Measurements from ENCODE around the gene ZNF467. TPM values are rescaled to one million over a fixed set of nuclear protein-coding genes. Genes with fewer than 3 reads are reported as not detected.

The ZNF467 gene
- total and polyA plus RNA-seq, 2 donors (not counting 3 experiments of a cell fraction or from before 2014, with no cell fraction given): 4.2 to 8.9 TPM

DNA sequence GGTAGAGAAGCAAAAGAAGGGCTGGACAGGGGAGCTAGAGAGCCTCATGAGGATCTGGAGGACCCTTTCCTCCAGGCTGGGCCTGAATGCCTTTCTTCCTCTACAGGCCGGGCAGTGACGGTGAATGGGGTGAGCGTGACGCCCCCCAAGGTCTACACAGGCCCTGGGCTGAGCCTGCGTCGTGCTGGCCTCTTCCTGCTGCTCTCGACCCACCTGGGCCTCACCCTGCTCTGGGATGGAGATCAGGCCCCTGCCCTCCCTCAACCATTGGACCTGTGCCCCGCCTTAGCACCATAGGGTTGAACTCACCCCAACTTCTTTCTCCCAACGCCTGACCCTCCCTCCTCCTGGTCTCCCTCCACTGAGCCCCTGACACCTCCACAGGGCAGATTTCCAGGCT, 12.6 kb upstream of the ZNF467 start:
- no peak overlapping the region for H3K4me3 ChIP-seq (replicated peaks in 1 of 3; ENCODE audit: insufficient read depth in 1 of 3, low read depth in 1 of 3, low read length in 3 of 3)
- dilution Hi-C loops (cut with MboI; ENCODE audit: extremely low pct_ligation_motif_present, low sequenced_read_pairs): no loop called here
- H3K4me1 ChIP-seq (ENCODE audit: control insufficient read depth, extremely low read depth, insufficient read depth, low read length): no peaks in the 10 kb centered on the region
- no TSS peak for BruUV-seq (replicated peaks)
- H3K9ac ChIP-seq (replicated peaks; ENCODE audit: extremely low read depth, insufficient read depth, low read length): no peak overlapping the region
- H3K79me2 ChIP-seq (ENCODE audit: control insufficient read depth, insufficient read depth, low read length): no peaks in the 10 kb centered on the region
- no peak for DNase-seq (ENCODE audit: low read depth, low spot score)
- H3K9me3 ChIP-seq (replicated peaks; ENCODE audit: control insufficient read depth, insufficient read depth, low read length): no peaks in the 10 kb centered on the region
- H3K36me3 ChIP-seq (ENCODE audit: control insufficient read depth in 2 of 2, extremely low read depth in 1 of 2, insufficient read depth in 2 of 2, low read length in 2 of 2): no peaks in the 10 kb centered on the region
- intact Hi-C loops (cut with micrococcal nuclease): no loop called here
- TF ChIP-seq FOS (IDR thresholded peaks at IDR 0.05; ENCODE audit: borderline replicate concordance, insufficient read depth, low read length): no peak
- TF ChIP-seq JUN (IDR thresholded peaks at IDR 0.05; ENCODE audit: borderline replicate concordance, insufficient read depth, insufficient read length, low read depth): no peak
- TF ChIP-seq POLR2AphosphoS5 (IDR thresholded peaks at IDR 0.05; ENCODE audit: insufficient read depth, low read depth, low read length): no peak
- CTCF ChIA-PET: interaction anchor here (1.3 kb wide), 1 partner anchor 44 kb away, joined by 3 read pairs; no protein-coding TSS in a partner anchor
- FAIRE-seq: no peak
- no peaks in the 10 kb centered on the region for H4K20me1 ChIP-seq (replicated peaks; ENCODE audit: control insufficient read depth, extremely low read depth, insufficient read depth, low read length)
- H3K27me3 ChIP-seq (ENCODE audit: control insufficient read depth in 2 of 2, insufficient read depth in 2 of 2, low read length in 2 of 2): peaks cover 4 to 10% of the 10 kb centered on the region in 2 experiments
- no peak overlapping the region for H3K4me2 ChIP-seq (ENCODE audit: insufficient read depth, low read length)
- POLR2A ChIA-PET: no interaction called here
- H2AFZ ChIP-seq (ENCODE audit: low read depth, low read length): no peak overlapping the region
- H3K9me1 ChIP-seq (replicated peaks; ENCODE audit: control insufficient read depth, extremely low read depth, insufficient read depth, low read length): no peaks in the 10 kb centered on the region
- H3K27ac ChIP-seq (ENCODE audit: insufficient read depth, low read depth, low read length): no peak overlapping the region

DNA sequence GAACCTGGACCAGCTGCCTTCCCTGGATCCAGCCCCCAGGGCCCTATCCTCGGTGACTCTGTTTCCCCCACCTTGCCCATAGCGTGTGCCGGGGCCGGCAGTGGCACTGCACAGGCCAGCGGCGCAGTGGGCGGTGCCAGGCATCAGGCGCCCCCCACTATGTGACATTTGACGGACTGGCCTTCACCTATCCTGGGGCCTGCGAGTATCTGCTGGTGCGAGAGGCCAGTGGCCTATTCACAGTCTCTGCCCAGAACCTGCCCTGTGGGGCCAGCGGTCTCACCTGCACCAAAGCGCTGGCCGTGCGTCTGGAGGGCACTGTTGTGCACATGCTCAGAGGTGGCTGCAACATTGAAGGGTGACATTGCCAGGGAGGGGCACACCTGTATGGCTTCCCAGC, 12.0 kb upstream of the ZNF467 start:
- Histone ChIP-seq H3K79me2 (ENCODE audit: control insufficient read depth, insufficient read depth, low read length) (no peaks in the 10 kb centered on the region), H3K27ac (ENCODE audit: insufficient read depth, low read depth, low read length) (no peak overlapping the region), H3K9ac (replicated peaks; ENCODE audit: extremely low read depth, insufficient read depth, low read length) (no peak overlapping the region), H2AFZ (ENCODE audit: low read depth, low read length) (no peak overlapping the region), H3K4me2 (ENCODE audit: insufficient read depth, low read length) (no peak overlapping the region), H3K9me1 (replicated peaks; ENCODE audit: control insufficient read depth, extremely low read depth, insufficient read depth, low read length) (no peaks in the 10 kb centered on the region), H4K20me1 (replicated peaks; ENCODE audit: control insufficient read depth, extremely low read depth, insufficient read depth, low read length) (no peaks in the 10 kb centered on the region), H3K9me3 (replicated peaks; ENCODE audit: control insufficient read depth, insufficient read depth, low read length) (no peaks in the 10 kb centered on the region), H3K27me3 (ENCODE audit: control insufficient read depth in 2 of 2, insufficient read depth in 2 of 2, low read length in 2 of 2) (peaks cover 0 to 6% of the 10 kb centered on the region in 2 experiments), H3K36me3 (ENCODE audit: control insufficient read depth in 2 of 2, extremely low read depth in 1 of 2, insufficient read depth in 2 of 2, low read length in 2 of 2) (no peaks in the 10 kb centered on the region), H3K4me3 (replicated peaks in 1 of 3; ENCODE audit: insufficient read depth in 1 of 3, low read depth in 1 of 3, low read length in 3 of 3) (no peak overlapping the region), H3K4me1 (ENCODE audit: control insufficient read depth, extremely low read depth, insufficient read depth, low read length) (no peaks in the 10 kb centered on the region)
- ChIA-PET POLR2A (no interaction called here), CTCF (interaction anchor here (0.9 to 2.2 kb wide), 2 partner anchors 98 to 123 kb away, joined by 4 to 6 read pairs; no protein-coding TSS in a partner anchor)
- DNase-seq (ENCODE audit: low read depth, low spot score) (no peak), FAIRE-seq (no peak)
- BruUV-seq (replicated peaks): no TSS peak
- dilution Hi-C loops (cut with MboI; ENCODE audit: extremely low pct_ligation_motif_present, low sequenced_read_pairs) (no loop called here), intact Hi-C loops (cut with micrococcal nuclease) (no loop called here)
- no peak for TF ChIP-seq GATA2 (IDR thresholded peaks at IDR 0.05; ENCODE audit: insufficient read depth, insufficient read length, low read depth, low read length)
- TF ChIP-seq, protein P1, sequence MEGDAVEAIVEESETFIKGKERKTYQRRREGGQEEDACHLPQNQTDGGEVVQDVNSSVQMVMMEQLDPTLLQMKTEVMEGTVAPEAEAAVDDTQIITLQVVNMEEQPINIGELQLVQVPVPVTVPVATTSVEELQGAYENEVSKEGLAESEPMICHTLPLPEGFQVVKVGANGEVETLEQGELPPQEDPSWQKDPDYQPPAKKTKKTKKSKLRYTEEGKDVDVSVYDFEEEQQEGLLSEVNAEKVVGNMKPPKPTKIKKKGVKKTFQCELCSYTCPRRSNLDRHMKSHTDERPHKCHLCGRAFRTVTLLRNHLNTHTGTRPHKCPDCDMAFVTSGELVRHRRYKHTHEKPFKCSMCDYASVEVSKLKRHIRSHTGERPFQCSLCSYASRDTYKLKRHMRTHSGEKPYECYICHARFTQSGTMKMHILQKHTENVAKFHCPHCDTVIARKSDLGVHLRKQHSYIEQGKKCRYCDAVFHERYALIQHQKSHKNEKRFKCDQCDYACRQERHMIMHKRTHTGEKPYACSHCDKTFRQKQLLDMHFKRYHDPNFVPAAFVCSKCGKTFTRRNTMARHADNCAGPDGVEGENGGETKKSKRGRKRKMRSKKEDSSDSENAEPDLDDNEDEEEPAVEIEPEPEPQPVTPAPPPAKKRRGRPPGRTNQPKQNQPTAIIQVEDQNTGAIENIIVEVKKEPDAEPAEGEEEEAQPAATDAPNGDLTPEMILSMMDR (IDR thresholded peaks at IDR 0.05; ENCODE audit: extremely low read depth in 1 of 2, insufficient read depth in 1 of 2, low read depth in 1 of 2, low read length in 2 of 2): no peak
- no peak for TF ChIP-seq JUN (IDR thresholded peaks at IDR 0.05; ENCODE audit: borderline replicate concordance, insufficient read depth, insufficient read length, low read depth)
- no peak for TF ChIP-seq MYC (IDR thresholded peaks at IDR 0.05; ENCODE audit: low read depth, low read length)
- TF ChIP-seq, protein P2, sequence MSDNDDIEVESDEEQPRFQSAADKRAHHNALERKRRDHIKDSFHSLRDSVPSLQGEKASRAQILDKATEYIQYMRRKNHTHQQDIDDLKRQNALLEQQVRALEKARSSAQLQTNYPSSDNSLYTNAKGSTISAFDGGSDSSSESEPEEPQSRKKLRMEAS (IDR thresholded peaks at IDR 0.05; ENCODE audit: insufficient read depth, insufficient read length): no peak
- TF ChIP-seq EZH2 (IDR thresholded peaks at IDR 0.05; ENCODE audit: borderline replicate concordance, low read depth, low read length, severe bottlenecking): no peak
- TF ChIP-seq FOS (IDR thresholded peaks at IDR 0.05; ENCODE audit: borderline replicate concordance, insufficient read depth, low read length): no peak
- no peak for TF ChIP-seq POLR2A (IDR thresholded peaks at IDR 0.05; ENCODE audit: low read depth, low read length)
- no peak for TF ChIP-seq POLR2AphosphoS5 (IDR thresholded peaks at IDR 0.05; ENCODE audit: insufficient read depth, low read depth, low read length)

Measured in endothelial cell of umbilical vein (primary cell).